GM21528 (cell line): Measurements from ENCODE around the gene PTPN1.
"Not testable (repeated sequence)": the region's sequence is repeated elsewhere in the genome, so short reads cannot be mapped to it uniquely, and the experiment has no call there.

ENCODE experiments used
- ATAC-seq: cut with Tn5 transposase; IDR thresholded peaks from one replicate; pipeline ENCODE4 v1.9.1; 2021; ENCODE audit warnings: mild to moderate bottlenecking, moderate library complexity; ENCODE audit not compliant: unreplicated experiment, low FRiP score

The PTPN1 gene

GRCh38 chr20:50602432-50603088 lies 92.4 kb downstream of the PTPN1 start:
- ATAC-seq, result no peak

DNA sequence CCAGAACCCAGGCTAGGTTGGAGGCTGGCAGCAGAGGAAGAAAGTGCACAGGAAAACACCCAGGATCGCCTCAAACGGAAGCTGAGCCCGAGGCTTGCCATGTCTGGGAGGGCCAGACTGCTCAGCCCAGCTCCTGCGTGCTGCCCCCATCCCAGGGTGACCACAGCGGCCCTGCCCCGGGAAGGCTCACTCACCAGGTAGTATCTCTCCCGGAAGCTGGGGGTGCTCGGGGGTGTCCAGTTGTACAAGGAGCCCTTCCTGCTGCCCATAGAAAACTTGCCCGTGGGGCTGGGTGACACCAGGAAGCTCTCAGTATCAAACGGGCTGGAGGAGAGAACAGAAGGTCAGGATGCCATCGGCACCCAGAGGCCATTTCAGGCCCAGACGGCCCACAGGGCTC lies 94.3 kb downstream of the PTPN1 start:
- ATAC-seq, result no peak

- ATAC-seq, result no peak
Measured at GRCh38 chr20:50605136-50605535, 95.0 kb downstream of the PTPN1 start.

DNA sequence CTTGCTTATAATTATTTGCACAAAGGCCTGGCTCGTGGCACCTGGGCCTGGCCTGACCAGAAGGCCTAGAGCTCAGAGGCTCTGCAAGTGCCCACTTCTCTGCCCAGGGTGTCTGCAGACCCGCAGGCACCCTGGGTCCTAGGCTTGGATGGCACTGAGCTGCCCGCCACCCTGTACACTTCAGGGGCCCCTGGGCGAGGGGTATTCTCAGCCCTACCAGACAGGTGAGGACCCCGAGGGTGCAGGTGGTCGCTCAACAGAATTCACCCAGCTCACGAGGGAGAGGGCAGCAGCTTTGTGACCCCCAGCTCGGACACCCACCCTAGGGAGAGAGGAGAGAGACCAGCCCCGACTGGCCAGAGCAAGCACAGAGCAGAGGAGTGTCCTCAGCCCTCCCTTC lies 97.3 kb downstream of the PTPN1 start:
- no peak for ATAC-seq

- no peak for ATAC-seq
Measured at GRCh38 chr20:50607850-50608749, 97.9 kb downstream of the PTPN1 start.

DNA sequence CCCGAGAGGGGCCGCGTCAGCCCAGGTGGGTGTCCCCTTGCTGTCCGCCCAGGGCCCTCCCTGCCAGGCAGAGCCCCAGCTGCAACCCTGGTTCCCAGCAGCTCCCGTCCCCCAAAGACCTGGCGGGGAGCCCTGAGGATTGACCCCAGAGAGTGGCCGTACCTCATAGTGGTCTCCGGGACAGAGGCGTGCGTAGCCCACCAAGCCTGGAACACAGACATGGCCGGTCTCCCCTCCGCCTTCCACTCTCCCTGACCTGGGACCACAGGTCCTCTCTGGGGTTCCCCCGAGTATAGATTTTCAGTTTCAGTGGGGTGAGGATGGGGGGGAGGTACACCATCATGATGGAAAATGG lies 98.5 kb downstream of the PTPN1 start:
- no peak for ATAC-seq

- no peak for ATAC-seq
Measured at GRCh38 chr20:50609438-50609989, 99.3 kb downstream of the PTPN1 start.

- no peak for ATAC-seq
Measured at GRCh38 chr20:50610212-50610718, 100.1 kb downstream of the PTPN1 start.

DNA sequence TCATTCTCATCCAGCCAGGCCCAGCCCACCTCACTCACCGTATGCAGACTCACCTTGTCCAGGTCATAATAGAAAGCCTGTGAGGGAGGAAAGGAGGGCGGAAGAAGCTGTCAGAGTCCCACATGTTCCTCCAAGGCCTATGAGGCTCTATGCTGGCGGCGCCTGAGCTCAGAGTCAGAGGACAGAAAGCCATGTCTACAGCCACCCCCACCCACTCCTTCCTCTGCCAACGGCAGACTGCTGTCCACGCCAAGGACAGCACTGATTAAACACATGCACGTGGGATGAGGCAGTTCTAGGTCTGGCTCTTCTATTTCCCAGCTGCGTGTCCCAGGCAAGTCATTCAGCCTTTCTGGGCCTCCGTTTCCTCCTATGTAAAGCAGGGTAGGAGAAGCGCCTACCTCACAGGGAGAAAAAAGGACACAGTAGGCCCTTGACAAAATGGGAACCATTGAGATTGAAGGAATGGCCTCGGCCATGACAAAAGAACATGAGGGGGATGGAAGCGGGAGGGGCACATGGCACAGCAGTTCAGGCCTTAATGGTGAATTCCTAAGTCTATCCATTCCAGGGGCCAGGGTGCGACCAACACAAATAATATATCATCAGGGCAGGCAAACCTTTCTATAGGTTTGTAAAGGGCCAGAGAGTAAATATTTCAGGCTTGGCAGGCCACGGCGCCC lies 101.1 kb downstream of the PTPN1 start:
- ATAC-seq, result no peak

GRCh38 chr20:50613438-50614169 lies 103.4 kb downstream of the PTPN1 start:
- no peak for ATAC-seq

DNA sequence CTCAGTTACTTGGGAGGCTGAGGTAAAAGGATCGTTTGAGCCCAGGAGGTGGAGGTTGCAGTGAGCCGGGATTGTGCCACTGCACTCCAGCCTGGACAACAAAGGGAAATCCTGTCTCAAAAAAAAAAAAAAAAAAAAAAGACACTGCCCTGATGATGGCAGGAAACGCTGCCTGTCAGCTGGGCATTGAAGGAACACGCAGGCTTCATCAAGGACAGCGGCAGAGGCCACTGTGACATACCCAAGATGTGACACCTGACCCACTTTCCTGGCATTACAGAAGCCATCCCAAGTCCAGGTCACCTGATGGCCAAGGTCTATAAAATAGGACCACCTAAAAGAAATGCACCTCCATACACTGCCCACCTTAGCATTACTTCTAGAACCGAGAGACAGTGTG lies 105.2 kb downstream of the PTPN1 start:
- no peak for ATAC-seq

- ATAC-seq, result no peak
Measured at GRCh38 chr20:50617022-50617421, 106.8 kb downstream of the PTPN1 start.

GRCh38 chr20:50618537-50618936 lies 108.4 kb downstream of the PTPN1 start:
- no peak for ATAC-seq

DNA sequence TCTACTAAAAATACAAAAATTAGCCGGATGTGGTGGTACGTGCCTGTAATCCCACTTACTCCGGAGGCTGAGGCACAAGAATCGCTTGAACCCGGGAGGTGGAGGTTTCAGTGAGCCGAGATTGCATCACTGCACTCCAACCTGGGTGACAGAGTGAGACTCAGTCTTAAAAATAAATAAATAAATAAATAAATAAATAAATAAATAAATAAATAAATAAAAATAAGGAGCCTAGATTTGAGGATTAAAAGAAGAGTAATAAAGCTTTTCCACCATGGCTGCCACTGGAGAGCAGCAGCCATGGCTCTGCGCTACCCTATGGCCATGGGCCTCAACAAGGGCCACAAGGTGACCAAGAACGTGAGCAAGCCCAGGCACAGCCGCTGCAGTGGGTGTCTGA lies 110.3 kb downstream of the PTPN1 start:
- ATAC-seq, result not testable (repeated sequence)

DNA sequence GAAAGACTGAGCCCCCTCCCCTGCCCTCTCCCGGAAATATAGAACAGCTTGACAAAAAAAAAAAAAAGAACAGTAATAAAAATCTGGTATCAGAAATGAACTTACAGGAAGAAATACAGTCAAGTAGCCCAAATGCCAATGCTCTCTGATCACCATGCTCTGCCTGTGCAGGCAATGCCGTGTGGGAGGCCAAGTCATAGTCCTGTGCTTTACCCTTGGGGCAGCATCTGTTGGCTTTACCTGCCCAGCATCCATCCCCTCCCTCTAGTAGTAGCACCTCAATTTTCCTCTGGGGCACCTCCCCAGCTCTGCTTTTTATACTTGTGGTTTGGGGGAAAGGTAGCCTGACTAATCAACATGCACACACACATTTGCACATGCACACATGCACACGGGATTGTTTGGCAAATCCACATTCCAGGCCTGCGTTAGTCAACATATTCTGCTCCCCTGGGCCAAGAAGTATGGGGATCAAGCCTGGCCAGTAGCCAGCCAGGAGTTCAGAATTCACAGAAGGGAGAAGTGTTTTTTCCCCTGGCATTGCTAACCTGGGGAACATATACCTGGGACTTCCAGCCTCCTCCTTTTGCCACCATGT lies 111.0 kb downstream of the PTPN1 start:
- ATAC-seq, result no peak

DNA sequence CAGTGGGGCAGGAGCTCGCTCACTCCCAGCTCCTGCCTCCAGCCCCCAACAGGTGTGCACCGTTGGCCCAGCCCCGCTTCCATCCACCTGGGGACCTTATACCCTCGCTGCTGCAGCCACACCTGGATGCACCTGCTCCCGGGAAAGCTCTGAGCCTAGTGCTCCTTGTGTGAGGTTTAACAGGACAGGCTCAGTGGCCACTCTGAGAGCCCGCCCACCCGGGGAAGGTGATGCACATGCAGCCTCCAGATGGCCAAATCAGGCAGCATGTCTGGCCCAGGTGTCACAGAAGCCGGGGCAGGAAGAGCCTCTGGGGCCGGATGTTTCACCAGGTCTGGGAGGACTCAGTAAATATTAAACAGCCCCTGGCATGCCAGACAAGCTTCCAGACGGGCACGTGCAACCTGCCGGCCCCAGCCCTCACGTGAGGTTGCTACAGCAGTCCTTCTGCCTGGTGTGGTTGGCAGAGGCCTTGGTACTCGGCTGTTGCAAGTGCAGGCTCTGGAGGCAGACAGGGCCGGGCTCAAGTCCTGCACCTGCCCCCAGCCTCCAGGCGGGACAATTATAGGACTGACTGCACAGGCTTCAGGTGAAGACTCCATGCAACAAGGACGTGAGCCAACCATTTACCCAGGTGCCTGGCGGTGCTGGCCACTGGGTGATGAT lies 114.3 kb downstream of the PTPN1 start:
- no peak for ATAC-seq

DNA sequence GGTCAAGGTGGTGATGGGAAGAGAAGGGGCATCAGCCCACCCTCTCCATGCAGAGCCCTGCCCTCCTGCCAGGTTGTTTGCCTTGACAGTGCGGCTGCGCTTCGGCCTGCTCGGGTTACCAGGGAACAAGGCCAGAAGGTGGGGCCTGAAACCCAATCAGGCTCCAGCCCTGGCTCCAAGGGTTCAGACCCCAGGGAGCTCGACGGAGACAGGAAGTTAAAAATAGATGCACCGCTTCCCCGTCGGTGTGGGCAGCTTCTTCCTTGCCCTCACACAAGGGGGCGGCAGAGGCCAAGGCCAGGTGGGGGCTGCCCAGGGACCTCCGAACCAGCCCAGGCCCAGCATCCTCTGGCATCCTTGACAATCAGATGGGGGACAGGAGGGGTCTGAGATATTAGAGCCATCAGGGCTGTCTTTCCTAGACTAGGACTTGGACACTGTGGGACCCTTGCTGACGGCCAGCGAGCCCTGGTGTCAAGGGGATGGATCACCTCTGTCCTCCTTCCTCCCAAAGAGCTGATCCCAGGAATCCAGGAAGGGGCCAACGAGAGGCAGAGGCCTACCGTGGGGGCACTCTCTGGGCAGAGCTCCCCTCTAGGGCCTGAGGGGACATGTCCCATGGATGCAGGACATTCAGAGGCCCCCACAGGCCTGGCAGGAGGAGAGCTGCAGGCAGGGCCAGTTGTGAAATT lies 115.9 kb downstream of the PTPN1 start:
- ATAC-seq, result no peak

DNA sequence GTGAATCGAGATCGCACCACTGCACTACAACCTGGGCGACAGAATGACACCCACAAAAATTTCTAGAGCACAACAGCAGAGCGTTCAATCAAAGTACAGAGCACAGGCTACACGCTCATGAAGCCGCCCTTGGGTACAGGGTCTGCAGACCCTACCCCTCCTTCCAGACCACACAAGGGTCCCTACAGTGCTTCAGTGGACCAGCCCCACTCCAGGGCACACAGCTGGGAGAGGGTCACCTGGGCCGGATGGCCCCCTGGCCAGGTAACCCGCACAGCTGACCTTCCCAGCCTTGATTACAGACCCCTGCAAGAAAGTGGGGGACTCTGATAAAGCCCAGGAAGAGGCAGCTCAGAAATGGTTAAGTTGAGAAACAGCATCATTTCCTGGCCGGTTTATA lies 117.6 kb downstream of the PTPN1 start:
- no peak for ATAC-seq

GRCh38 chr20:50628332-50628731 lies 118.1 kb downstream of the PTPN1 start:
- ATAC-seq, result no peak
